Endodermal cell (in vitro differentiated cells): ENCODE data around the gene FXYD3. TPM values are rescaled to one million over a fixed set of nuclear protein-coding genes. Genes with fewer than 3 reads are reported as not detected.

Source experiments
- DNase-seq: peaks from one replicate; pipeline ENCODE4 v3.0.0-alpha.2; 2017
- H3K27ac ChIP-seq: 2 replicates; pipeline ENCODE4 v1.5.1; 2013; ENCODE audit warnings: mild to moderate bottlenecking, low read depth, low read length, moderate library complexity
- H3K27me3 ChIP-seq: 2 replicates; pipeline ENCODE4 v1.6.1; 2013; ENCODE audit warnings: mild to moderate bottlenecking, low read length, moderate library complexity; ENCODE audit not compliant: insufficient read depth, control insufficient read depth, poor library complexity, severe bottlenecking
- H3K36me3 ChIP-seq: 2 replicates; pipeline ENCODE4 v1.7.0; 2013; ENCODE audit warnings: mild to moderate bottlenecking, low read length, moderate library complexity; ENCODE audit not compliant: control insufficient read depth, insufficient read depth
- H3K4me1 ChIP-seq: one replicate; pipeline ENCODE4 v1.7.0; 2013; ENCODE audit warnings: low read length; ENCODE audit not compliant: control insufficient read depth, insufficient read depth
- H3K4me3 ChIP-seq: 2 replicates; pipeline ENCODE4 v1.5.1; 2013; ENCODE audit warnings: mild to moderate bottlenecking, low read length, moderate library complexity
- H3K9ac ChIP-seq: 2 replicates; pipeline ENCODE4 v1.6.1; 2013; ENCODE audit warnings: mild to moderate bottlenecking, low read length, moderate library complexity; ENCODE audit not compliant: poor library complexity, severe bottlenecking; ENCODE audit errors: extremely low read depth
- H3K9me3 ChIP-seq: 2 replicates; pipeline ENCODE4 v1.6.1; 2013; ENCODE audit warnings: mild to moderate bottlenecking, low read length, moderate library complexity; ENCODE audit not compliant: control insufficient read depth
- H3K27ac Mint-ChIP-seq: 2 replicates; pipeline ENCODE4 v1.8.0; 2020; ENCODE audit warnings: mixed read lengths
- H3K27me3 Mint-ChIP-seq: 2 replicates; pipeline ENCODE4 v1.8.0; 2021; ENCODE audit warnings: mild to moderate bottlenecking, mixed read lengths; ENCODE audit not compliant: insufficient read depth
- H3K36me3 Mint-ChIP-seq: 2 replicates; pipeline ENCODE4 v1.8.0; 2020; ENCODE audit warnings: low read depth, mixed read lengths
- H3K4me1 Mint-ChIP-seq: 2 replicates; pipeline ENCODE4 v1.8.0; 2020; ENCODE audit warnings: mixed read lengths
- H3K4me3 Mint-ChIP-seq: 2 replicates; pipeline ENCODE4 v1.8.0; 2020; ENCODE audit warnings: mild to moderate bottlenecking, moderate library complexity, mixed read lengths
- H3K9me3 Mint-ChIP-seq: 2 replicates; pipeline ENCODE4 v1.8.0; 2020; ENCODE audit warnings: mild to moderate bottlenecking, mixed read lengths
- WGBS, 2 experiments: methylation state at CpG; one replicate each; pipeline versions ENCODE4 v1.1.5 to v1.1.7; 2013; ENCODE audit warnings: missing lambda C conversion rate in 2 of 2, mixed read lengths in 1 of 2; ENCODE audit not compliant: insufficient coverage in 1 of 2, insufficient read length in 1 of 2; 5-methylcytosine and 5-hydroxymethylcytosine counted together
- total RNA-seq, 2 donors: library from RNA; stranded (reverse); fragmentation: NEBNext Ultra II Directional in 1 of 2; extraction: Animal tissue kit (Norgen Biotek cat#: 25700) in 1 of 2; gene quantifications; 2 replicates in 1 of 2; 3 replicates in 1 of 2; pipeline ENCODE4 v1.2.1, GENCODE V29; 2021
- TF ChIP-seq, protein P1 (sequence below): fragments of 200-600 bp; sonication (generic); conservative IDR thresholded peaks from 2 replicates; pipeline ENCODE4 v1.5.0; 2021; ENCODE audit warnings: antibody characterized with exemption, mild to moderate bottlenecking

Gene FXYD3
- total RNA-seq, 2 donors from 2014 or later, result not detected

DNA sequence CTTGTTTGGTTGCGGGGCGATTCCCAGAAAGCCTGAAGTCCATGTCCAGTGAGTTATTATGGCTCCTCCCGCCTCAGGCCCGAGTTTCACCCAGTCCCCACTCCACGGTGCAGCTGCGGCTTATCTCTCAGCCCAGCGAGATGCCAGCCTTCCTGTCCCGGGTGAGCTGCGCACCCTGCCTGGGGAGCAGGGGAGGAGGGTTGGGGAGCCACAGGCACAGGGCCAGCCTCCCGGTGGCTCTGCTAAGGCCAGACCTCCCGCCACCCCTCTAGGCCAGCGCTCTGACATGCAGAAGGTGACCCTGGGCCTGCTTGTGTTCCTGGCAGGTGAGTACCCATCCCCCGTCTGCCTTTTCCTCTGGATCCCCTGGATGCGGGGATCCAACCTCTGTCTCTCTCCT lies 3.5 kb downstream of the FXYD3 start:
- TF ChIP-seq, protein P1, sequence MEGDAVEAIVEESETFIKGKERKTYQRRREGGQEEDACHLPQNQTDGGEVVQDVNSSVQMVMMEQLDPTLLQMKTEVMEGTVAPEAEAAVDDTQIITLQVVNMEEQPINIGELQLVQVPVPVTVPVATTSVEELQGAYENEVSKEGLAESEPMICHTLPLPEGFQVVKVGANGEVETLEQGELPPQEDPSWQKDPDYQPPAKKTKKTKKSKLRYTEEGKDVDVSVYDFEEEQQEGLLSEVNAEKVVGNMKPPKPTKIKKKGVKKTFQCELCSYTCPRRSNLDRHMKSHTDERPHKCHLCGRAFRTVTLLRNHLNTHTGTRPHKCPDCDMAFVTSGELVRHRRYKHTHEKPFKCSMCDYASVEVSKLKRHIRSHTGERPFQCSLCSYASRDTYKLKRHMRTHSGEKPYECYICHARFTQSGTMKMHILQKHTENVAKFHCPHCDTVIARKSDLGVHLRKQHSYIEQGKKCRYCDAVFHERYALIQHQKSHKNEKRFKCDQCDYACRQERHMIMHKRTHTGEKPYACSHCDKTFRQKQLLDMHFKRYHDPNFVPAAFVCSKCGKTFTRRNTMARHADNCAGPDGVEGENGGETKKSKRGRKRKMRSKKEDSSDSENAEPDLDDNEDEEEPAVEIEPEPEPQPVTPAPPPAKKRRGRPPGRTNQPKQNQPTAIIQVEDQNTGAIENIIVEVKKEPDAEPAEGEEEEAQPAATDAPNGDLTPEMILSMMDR, result no peak
- H3K9ac ChIP-seq, result no peak overlapping the region
- Mint-ChIP-seq H3K27ac (no peak overlapping the region), H3K9me3 (no peaks in the 10 kb centered on the region), H3K36me3 (no peaks in the 10 kb centered on the region), H3K27me3 (peaks cover 9% of the 10 kb centered on the region), H3K4me1 (peaks cover 5% of the 10 kb centered on the region), H3K4me3 (no peak overlapping the region)
- no peaks in the 10 kb centered on the region for H3K9me3 ChIP-seq
- no peak overlapping the region for H3K4me3 ChIP-seq
- no peak for DNase-seq
- no peaks in the 10 kb centered on the region for H3K36me3 ChIP-seq
- no peaks in the 10 kb centered on the region for H3K4me1 ChIP-seq
- WGBS, 2 experiments, result 84 to 90% methylated on average over 7 to 14 of the region's 14 CpGs
- H3K27ac ChIP-seq, result no peak overlapping the region
- H3K27me3 ChIP-seq, result no peaks in the 10 kb centered on the region

DNA sequence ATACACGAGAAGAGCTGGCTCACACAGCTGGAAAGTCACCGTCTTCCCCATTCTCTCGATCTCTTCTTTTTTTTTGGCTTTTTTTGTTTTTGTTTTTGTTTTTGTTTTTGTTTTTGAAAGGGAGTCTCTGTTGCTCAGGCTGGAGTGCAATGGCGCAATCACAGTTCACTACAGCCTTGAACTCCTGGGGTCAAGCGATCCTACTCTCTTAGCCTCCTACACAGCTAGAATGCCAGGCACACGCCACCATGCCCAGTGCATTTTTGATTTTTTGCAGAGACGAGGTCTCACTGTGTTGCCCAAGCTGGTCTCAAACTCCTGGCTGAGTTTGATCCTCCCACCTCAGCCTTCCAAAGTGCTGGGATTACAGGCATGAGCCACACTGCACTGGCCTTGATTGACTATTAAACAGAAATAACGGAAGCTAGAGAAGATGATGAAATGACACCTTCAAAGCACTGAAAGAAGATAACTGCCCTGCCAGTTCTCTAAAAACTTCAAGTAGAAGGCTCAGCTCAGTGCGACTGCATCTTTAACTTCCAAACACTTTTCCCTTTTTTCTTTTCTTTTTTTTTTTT lies 4.0 kb downstream of the FXYD3 start:
- Mint-ChIP-seq H3K27me3 (peaks cover 8% of the 10 kb centered on the region), H3K4me3 (no peak overlapping the region), H3K27ac (no peak overlapping the region), H3K4me1 (peaks cover 3% of the 10 kb centered on the region), H3K36me3 (no peaks in the 10 kb centered on the region), H3K9me3 (no peaks in the 10 kb centered on the region)
- DNase-seq, result no peak
- H3K36me3 ChIP-seq, result no peaks in the 10 kb centered on the region
- no peaks in the 10 kb centered on the region for H3K4me1 ChIP-seq
- no peak overlapping the region for H3K4me3 ChIP-seq
- H3K27ac ChIP-seq, result no peak overlapping the region
- no peaks in the 10 kb centered on the region for H3K9me3 ChIP-seq
- 91 to 95% methylated on average over 8 to 9 of the region's 9 CpGs for WGBS, 2 experiments
- TF ChIP-seq, protein P1, result no peak
- no peak overlapping the region for H3K9ac ChIP-seq
- H3K27me3 ChIP-seq, result no peaks in the 10 kb centered on the region

DNA sequence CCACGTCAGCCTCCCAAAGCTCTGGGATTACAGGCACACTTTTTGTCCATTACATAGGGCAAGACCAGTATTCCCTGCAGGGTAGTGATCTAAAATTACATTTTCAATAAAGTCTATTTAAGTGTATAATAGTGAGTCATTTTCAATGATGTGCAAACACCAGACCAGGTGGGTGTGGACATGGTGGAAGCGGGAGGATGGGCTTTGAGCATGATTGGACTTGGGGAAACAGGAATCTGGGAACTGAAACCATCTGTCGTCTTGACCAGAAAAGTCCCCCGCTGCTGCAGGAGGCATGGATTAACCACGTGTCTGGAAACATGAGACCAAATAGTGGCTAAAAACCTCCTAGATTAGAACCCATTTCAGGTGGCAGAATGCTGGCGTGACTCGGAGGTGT lies 4.9 kb downstream of the FXYD3 start:
- no peak overlapping the region for H3K9ac ChIP-seq
- H3K36me3 ChIP-seq, result no peaks in the 10 kb centered on the region
- no peaks in the 10 kb centered on the region for H3K9me3 Mint-ChIP-seq
- peaks cover 3% of the 10 kb centered on the region for H3K4me1 Mint-ChIP-seq
- no peaks in the 10 kb centered on the region for H3K4me1 ChIP-seq
- DNase-seq, result no peak
- H3K4me3 ChIP-seq, result no peak overlapping the region
- 91% methylated on average over 6 to 7 of the region's 7 CpGs for whole genome bisulfite sequencing, 2 experiments
- no peaks in the 10 kb centered on the region for H3K27me3 ChIP-seq
- peaks cover 7% of the 10 kb centered on the region for H3K27me3 Mint-ChIP-seq
- H3K27ac Mint-ChIP-seq, result no peak overlapping the region
- no peaks in the 10 kb centered on the region for H3K36me3 Mint-ChIP-seq
- H3K27ac ChIP-seq, result no peak overlapping the region
- H3K9me3 ChIP-seq, result no peaks in the 10 kb centered on the region
- TF ChIP-seq, protein P1, result no peak
- no peak overlapping the region for H3K4me3 Mint-ChIP-seq
